ENCODE data around the gene IL3. TPM values are rescaled to one million over a fixed set of nuclear protein-coding genes. Genes with fewer than 3 reads are reported as not detected.

Gene IL3
- total and polyA plus RNA-seq, 9 of the 15 experiments (the other 6 are each of a cell fraction or from before 2014, with no cell fraction given), result not detected

DNA sequence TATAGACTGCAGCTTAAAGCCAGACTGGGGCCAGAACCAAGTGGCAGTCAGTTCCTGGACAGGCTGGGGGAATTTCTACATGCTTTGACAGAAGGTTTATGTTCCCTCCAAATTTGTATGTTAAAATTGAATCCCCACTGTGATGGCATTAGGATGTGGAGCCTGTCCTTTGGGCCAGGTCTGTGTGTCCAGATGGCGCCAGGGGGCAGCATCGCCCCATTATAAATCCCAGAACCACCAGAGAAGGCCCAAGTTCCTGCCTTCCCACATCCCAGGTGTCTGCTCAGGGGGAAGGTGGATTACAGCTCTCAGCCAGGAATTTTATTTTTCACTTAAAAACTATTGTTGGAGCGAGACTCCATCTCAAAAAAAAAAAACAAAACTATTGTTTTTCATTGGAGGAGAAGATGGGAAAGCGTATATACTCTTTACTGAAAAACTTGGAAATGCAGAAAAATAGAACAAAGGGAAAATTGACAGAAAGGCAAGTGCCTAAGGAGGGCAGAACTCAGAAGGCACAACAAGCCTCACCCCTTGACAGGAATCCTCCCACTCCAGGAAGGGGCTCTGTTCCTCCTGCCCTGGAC is 5.0 kb downstream of the IL3 start (continued):
- TF ChIP-seq NFE2L1 (tag; IDR thresholded peaks at IDR 0.05; ENCODE audit: borderline replicate concordance, low read depth), result no peak
- peak; percentile 59; the same call in 1 of the 2 replicates for TF ChIP-seq STAG1 (CRISPR knock-in tag; IDR thresholded peaks at IDR 0.05; ENCODE audit: borderline replicate concordance)
- peak; percentile 65; the same call in 1 of the 2 replicates for TF ChIP-seq RB1 (IDR thresholded peaks at IDR 0.05; ENCODE audit: low read depth)
- TF ChIP-seq TRIM28 (IDR thresholded peaks at IDR 0.05), result no peak
- no peak for TF ChIP-seq DMBX1 (CRISPR knock-in tag; IDR thresholded peaks at IDR 0.05; ENCODE audit: borderline replicate concordance)
- TF ChIP-seq BMI1 (IDR thresholded peaks at IDR 0.05; ENCODE audit: low read length), result no peak
- TF ChIP-seq CBFA2T2 (conservative IDR thresholded peaks at IDR 0.05), result no peak
- no peak for TF ChIP-seq ZNF830 (CRISPR knock-in tag; IDR thresholded peaks at IDR 0.05)
- TF ChIP-seq, protein P1, sequence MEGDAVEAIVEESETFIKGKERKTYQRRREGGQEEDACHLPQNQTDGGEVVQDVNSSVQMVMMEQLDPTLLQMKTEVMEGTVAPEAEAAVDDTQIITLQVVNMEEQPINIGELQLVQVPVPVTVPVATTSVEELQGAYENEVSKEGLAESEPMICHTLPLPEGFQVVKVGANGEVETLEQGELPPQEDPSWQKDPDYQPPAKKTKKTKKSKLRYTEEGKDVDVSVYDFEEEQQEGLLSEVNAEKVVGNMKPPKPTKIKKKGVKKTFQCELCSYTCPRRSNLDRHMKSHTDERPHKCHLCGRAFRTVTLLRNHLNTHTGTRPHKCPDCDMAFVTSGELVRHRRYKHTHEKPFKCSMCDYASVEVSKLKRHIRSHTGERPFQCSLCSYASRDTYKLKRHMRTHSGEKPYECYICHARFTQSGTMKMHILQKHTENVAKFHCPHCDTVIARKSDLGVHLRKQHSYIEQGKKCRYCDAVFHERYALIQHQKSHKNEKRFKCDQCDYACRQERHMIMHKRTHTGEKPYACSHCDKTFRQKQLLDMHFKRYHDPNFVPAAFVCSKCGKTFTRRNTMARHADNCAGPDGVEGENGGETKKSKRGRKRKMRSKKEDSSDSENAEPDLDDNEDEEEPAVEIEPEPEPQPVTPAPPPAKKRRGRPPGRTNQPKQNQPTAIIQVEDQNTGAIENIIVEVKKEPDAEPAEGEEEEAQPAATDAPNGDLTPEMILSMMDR (IDR thresholded peaks at IDR 0.05 in 2 of 3, conservative IDR thresholded peaks at IDR 0.05 in 1 of 3; ENCODE audit: insufficient read depth in 2 of 3, low read depth in 1 of 3, low read length in 3 of 3), result peak; percentile 85 to 89 (median 86)
- TF ChIP-seq MXI1 (IDR thresholded peaks at IDR 0.05; ENCODE audit: low read depth, low read length), result no peak
- no peak for TF ChIP-seq MTF1 (CRISPR knock-in tag; IDR thresholded peaks at IDR 0.05; ENCODE audit: borderline replicate concordance)
- TF ChIP-seq SMAD3 (CRISPR knock-in tag; conservative IDR thresholded peaks at IDR 0.05), result no peak
- TF ChIP-seq ZNF589 (CRISPR knock-in tag; IDR thresholded peaks at IDR 0.05; ENCODE audit: low read depth), result no peak

Measured in K562 (cell line).